MV-4-11 (cell line): ENCODE results near the gene LSS.
"Not testable (repeated sequence)": the region's sequence is repeated elsewhere in the genome, so short reads cannot be mapped to it uniquely, and the experiment has no call there.

ENCODE experiments used
- DNase-seq: peaks from one replicate; lab custom pipeline; 2025; lab: John Stamatoyannopoulos, UW

Gene LSS

GRCh38 chr21:46152927-46153246 is 75.7 kb downstream of the LSS start:
- no peak for DNase-seq

- DNase-seq: no peak
Measured at GRCh38 chr21:46151989-46152926, 76.3 kb downstream of the LSS start.

GRCh38 chr21:46151261-46151988 is 77.1 kb downstream of the LSS start:
- no peak for DNase-seq

- DNase-seq: no peak
Measured at GRCh38 chr21:46150491-46151121, 78.0 kb downstream of the LSS start.

- no peak for DNase-seq
Measured at GRCh38 chr21:46150073-46150472, 78.5 kb downstream of the LSS start.

GRCh38 chr21:46149205-46149901 is 79.2 kb downstream of the LSS start:
- DNase-seq: no peak

- DNase-seq: no peak
Measured at GRCh38 chr21:46148106-46148505, 80.5 kb downstream of the LSS start.

- not testable (repeated sequence) for DNase-seq
Measured at GRCh38 chr21:46147429-46147828, 81.1 kb downstream of the LSS start.

GRCh38 chr21:46146856-46147255 is 81.7 kb downstream of the LSS start:
- no peak for DNase-seq

GRCh38 chr21:46145840-46146691 is 82.5 kb downstream of the LSS start:
- no peak for DNase-seq

GRCh38 chr21:46145159-46145839 is 83.3 kb downstream of the LSS start:
- DNase-seq: no peak

- no peak for DNase-seq
Measured at GRCh38 chr21:46144464-46145070, 84.0 kb downstream of the LSS start.

GRCh38 chr21:46142582-46143473 is 85.7 kb downstream of the LSS start:
- no peak for DNase-seq

- DNase-seq: no peak
Measured at GRCh38 chr21:46141767-46142581, 86.6 kb downstream of the LSS start.

- DNase-seq: not testable (repeated sequence)
Measured at GRCh38 chr21:46140352-46141003, 88.1 kb downstream of the LSS start.

GRCh38 chr21:46139686-46140085 is 88.9 kb downstream of the LSS start:
- no peak for DNase-seq

- no peak for DNase-seq
Measured at GRCh38 chr21:46138383-46138970, 90.1 kb downstream of the LSS start.
